OCI-LY3 (cell line): ENCODE measurements around the gene FRMD1.

Experiments used
- H2AFZ ChIP-seq: fragments of 200-600, 300-600 bp; shearing (Covaris generic); 2 replicates; pipeline ENCODE4 v1.6.0; 2014; ENCODE audit warnings: antibody characterized with exemption, low read depth, low read length
- H3K27ac ChIP-seq: fragments of 200-600, 300-600 bp; sonication (generic); 2 replicates; pipeline ENCODE4 v1.5.1; 2014; ENCODE audit warnings: mild to moderate bottlenecking, low read length, moderate library complexity, mixed read lengths
- H3K27me3 ChIP-seq: fragments of 200-600, 300-600 bp; sonication (generic); 2 replicates; pipeline ENCODE4 v1.6.1; 2014; ENCODE audit warnings: low read depth, low read length, mixed read lengths
- H3K36me3 ChIP-seq: fragments of 200-600, 300-600 bp; sonication (generic); replicated peaks from 2 replicates; pipeline ENCODE3; 2014; ENCODE audit warnings: low read depth, low read length, mixed read lengths
- H3K4me1 ChIP-seq: fragments of 300-600, 200-600 bp; sonication (generic); 2 replicates; pipeline ENCODE4 v1.6.1; 2014; ENCODE audit warnings: low read length, mixed read lengths
- H3K4me2 ChIP-seq: fragments of 200-600, 300-600 bp; sonication (generic); 2 replicates; pipeline ENCODE4 v1.6.1; 2014; ENCODE audit warnings: low read length, mixed read lengths
- H3K4me3 ChIP-seq: fragments of 300-600, 200-600 bp; sonication (generic); 2 replicates; pipeline ENCODE4 v1.5.1; 2014; ENCODE audit warnings: antibody characterized with exemption, mild to moderate bottlenecking, low read length, moderate library complexity
- H3K79me2 ChIP-seq: fragments of 300-600, 200-600 bp; shearing (Covaris generic); 2 replicates; pipeline ENCODE4 v1.6.1; 2014; ENCODE audit warnings: mild to moderate bottlenecking, low read length, mixed read lengths
- H3K9ac ChIP-seq: fragments of 300-600, 200-600 bp; shearing (Covaris generic); 2 replicates; pipeline ENCODE4 v1.6.0; 2014; ENCODE audit warnings: mild to moderate bottlenecking, low read length, moderate library complexity
- H3K9me3 ChIP-seq: fragments of 200-600, 300-600 bp; shearing (Covaris generic); 2 replicates; pipeline ENCODE4 v1.6.1; 2014; ENCODE audit warnings: low read length, mixed read lengths; ENCODE audit not compliant: insufficient read depth
- H4K20me1 ChIP-seq: fragments of 200-600, 300-600 bp; sonication (generic); 2 replicates; pipeline ENCODE4 v1.6.1; 2016; ENCODE audit warnings: low read length, mixed read lengths; ENCODE audit not compliant: insufficient read depth
- CTCF ChIP-seq: fragments of 200-600, 300-600 bp; sonication (generic); IDR thresholded peaks from 2 replicates; pipeline ENCODE4 v1.5.1; 2014; ENCODE audit warnings: antibody characterized with exemption, low read length, low read depth
- EZH2phosphoT487 ChIP-seq: fragments of 200-600 bp; shearing (Covaris generic); IDR thresholded peaks from 2 replicates; pipeline ENCODE4 v1.6.1; 2018; ENCODE audit warnings: antibody characterized with exemption, mixed run types, low read depth

FRMD1 gene

GRCh38 chr6:168043848-168044415 lies 35.1 kb downstream of the FRMD1 start:
- Histone ChIP-seq H2AFZ (no peak overlapping the region), H3K36me3 (no peaks in the 10 kb centered on the region), H4K20me1 (no peaks in the 10 kb centered on the region), H3K79me2 (no peaks in the 10 kb centered on the region), H3K4me2 (no peak overlapping the region), H3K4me1 (no peaks in the 10 kb centered on the region), H3K27ac (no peak overlapping the region), H3K9me3 (no peaks in the 10 kb centered on the region), H3K27me3 (no peaks in the 10 kb centered on the region), H3K9ac (no peak overlapping the region), H3K4me3 (no peak overlapping the region)
- no peak for TF ChIP-seq EZH2phosphoT487
- no peak for TF ChIP-seq CTCF

GRCh38 chr6:168043193-168043847 lies 35.7 kb downstream of the FRMD1 start:
- Histone ChIP-seq H3K36me3 (no peaks in the 10 kb centered on the region), H3K27ac (no peak overlapping the region), H3K4me3 (no peak overlapping the region), H3K9ac (no peak overlapping the region), H3K79me2 (no peaks in the 10 kb centered on the region), H2AFZ (no peak overlapping the region), H4K20me1 (no peaks in the 10 kb centered on the region), H3K4me2 (no peak overlapping the region), H3K27me3 (no peaks in the 10 kb centered on the region), H3K9me3 (no peaks in the 10 kb centered on the region), H3K4me1 (no peaks in the 10 kb centered on the region)
- TF ChIP-seq CTCF (no peak), EZH2phosphoT487 (no peak)

GRCh38 chr6:168042426-168043192 lies 36.4 kb downstream of the FRMD1 start:
- H4K20me1 ChIP-seq, result no peaks in the 10 kb centered on the region
- no peaks in the 10 kb centered on the region for H3K36me3 ChIP-seq
- TF ChIP-seq EZH2phosphoT487 (no peak), CTCF (no peak)
- H3K4me3 ChIP-seq, result no peak overlapping the region
- no peaks in the 10 kb centered on the region for H3K9me3 ChIP-seq
- H2AFZ ChIP-seq, result no peak overlapping the region
- no peaks in the 10 kb centered on the region for H3K79me2 ChIP-seq
- no peak overlapping the region for H3K9ac ChIP-seq
- no peak overlapping the region for H3K27ac ChIP-seq
- no peaks in the 10 kb centered on the region for H3K4me1 ChIP-seq
- no peaks in the 10 kb centered on the region for H3K27me3 ChIP-seq
- H3K4me2 ChIP-seq, result no peak overlapping the region

- TF ChIP-seq EZH2phosphoT487, result no peak
- no peak for TF ChIP-seq CTCF
- no peaks in the 10 kb centered on the region for H4K20me1 ChIP-seq
- no peaks in the 10 kb centered on the region for H3K27me3 ChIP-seq
- H3K36me3 ChIP-seq, result no peaks in the 10 kb centered on the region
- no peaks in the 10 kb centered on the region for H3K79me2 ChIP-seq
- no peak overlapping the region for H3K4me2 ChIP-seq
- H3K9me3 ChIP-seq, result no peaks in the 10 kb centered on the region
- no peaks in the 10 kb centered on the region for H3K4me1 ChIP-seq
- H3K9ac ChIP-seq, result no peak overlapping the region
- H2AFZ ChIP-seq, result no peak overlapping the region
- H3K27ac ChIP-seq, result no peak overlapping the region
- H3K4me3 ChIP-seq, result no peak overlapping the region
Measured at GRCh38 chr6:168041928-168042327, 37.1 kb downstream of the FRMD1 start.
